ENCODE data around the gene NPHP1.
"Not testable (repeated sequence)": the region's sequence is repeated elsewhere in the genome, so short reads cannot be mapped to it uniquely, and the experiment has no call there.

The NPHP1 gene

DNA sequence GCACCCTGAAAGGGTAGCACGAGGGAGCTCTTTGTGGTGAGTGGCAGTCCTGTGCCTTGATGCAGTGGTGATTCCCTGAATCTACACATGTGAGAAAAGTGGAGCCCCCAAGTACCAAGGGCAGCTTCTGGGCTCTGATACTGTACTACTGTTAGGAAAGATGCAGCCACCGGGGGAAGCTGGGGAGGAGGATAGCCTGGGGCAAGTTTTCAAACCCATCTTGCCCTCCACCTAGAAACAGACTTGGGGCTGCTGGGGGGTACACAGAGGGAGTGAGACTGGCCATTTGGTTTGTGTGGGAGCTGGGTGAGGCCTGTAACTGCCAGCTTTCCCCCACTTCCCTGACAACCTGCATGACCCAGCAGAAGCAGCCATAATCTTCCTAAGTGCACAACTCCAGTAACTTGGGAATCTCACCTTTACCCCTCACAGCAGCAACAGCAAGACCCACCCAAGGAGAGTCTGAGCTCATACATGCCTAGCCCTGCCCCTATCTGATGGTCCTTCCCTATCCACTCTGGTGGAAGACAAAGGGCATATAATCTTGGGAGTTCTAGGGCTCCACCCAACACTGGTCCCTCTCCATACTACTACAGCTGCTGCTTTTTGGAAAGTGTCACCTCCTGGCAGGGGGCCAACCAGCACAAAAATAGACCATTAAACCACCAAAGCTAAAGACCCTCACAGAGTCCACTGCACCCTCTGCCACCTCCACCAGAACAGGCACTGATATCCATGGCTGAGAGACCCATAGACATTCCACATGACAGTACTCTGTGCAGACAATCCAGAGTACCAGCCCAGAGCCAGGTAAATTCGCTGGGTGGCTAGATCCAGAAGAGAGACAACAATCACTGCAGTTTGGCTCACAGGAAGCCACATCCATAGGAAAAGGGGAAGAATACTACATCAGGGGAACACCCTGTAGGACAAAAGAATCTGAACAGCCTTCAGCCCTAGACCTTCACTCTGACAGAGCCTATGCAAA is 97.4 kb downstream of the NPHP1 start:
- TF ChIP-seq GATA1 (IDR thresholded peaks at IDR 0.05; ENCODE audit: low read depth, low read length) (no peak), POLR2A (IDR thresholded peaks at IDR 0.05; ENCODE audit: low read length) (no peak)
- no peak for DNase-seq

DNA sequence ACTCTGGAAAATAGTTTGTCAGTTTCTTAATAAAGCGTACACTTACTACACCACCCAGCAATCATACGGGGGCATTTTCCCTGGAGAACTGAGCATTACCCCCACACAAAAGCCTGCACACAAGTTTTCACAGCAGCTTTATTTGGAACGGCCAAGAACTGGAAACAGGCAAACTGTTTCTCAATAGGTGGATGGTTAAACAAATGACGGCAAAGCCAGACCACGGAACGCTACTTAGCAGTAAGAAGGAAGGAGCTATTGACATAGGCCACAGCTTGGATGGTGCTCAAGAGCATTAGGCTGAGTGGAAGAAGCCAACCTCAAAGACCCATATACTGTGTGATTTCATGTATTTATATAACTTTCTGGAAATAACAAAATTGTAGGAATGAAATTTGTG is 98.2 kb downstream of the NPHP1 start:
- DNase-seq = no peak
- TF ChIP-seq POLR2A (IDR thresholded peaks at IDR 0.05; ENCODE audit: low read length) (no peak), GATA1 (IDR thresholded peaks at IDR 0.05; ENCODE audit: low read depth, low read length) (no peak)

DNA sequence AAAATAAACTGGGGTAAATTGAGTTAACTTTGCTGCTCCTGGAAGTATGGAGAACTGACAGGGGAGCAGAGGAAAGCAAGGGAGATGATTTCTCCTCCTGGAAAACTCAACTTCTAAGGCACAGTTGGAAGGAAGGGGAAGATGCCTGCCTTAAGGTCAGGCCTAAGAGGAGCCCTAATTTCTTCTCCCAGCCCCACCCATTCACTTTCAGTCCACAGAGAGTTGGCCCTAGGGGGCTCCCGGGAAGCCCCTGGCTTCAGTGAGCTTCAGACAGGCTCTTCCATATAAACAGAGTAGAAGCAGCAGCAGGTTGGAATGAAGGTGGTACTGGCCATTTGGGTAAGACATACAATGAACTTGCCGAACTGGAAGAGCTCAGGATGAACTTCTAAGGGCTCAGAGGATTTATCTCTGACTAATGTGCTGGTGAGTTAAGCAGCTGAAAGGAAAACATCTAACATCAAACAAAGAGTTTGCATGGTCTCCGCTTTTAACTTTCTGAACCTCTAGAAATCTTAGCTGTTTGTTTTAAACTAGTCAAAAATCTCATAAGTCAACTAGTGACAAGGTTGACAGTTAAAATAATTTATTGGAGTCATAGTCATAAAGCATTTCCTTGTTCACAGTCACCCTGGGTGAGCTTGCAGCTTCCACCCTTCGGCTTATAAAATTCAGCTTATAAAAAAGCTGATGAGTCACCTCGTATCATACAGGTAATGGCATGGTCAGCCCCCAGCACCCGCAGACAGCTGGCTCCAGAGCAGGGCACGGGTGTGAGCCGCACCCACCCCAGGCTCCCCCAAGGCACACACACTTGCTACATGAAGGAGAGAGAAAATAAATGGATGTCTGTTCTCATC is 99.0 kb downstream of the NPHP1 start:
- no peak for DNase-seq
- TF ChIP-seq GATA1 (IDR thresholded peaks at IDR 0.05; ENCODE audit: low read depth, low read length) = no peak
- TF ChIP-seq POLR2A (IDR thresholded peaks at IDR 0.05; ENCODE audit: low read length) = no peak

DNA sequence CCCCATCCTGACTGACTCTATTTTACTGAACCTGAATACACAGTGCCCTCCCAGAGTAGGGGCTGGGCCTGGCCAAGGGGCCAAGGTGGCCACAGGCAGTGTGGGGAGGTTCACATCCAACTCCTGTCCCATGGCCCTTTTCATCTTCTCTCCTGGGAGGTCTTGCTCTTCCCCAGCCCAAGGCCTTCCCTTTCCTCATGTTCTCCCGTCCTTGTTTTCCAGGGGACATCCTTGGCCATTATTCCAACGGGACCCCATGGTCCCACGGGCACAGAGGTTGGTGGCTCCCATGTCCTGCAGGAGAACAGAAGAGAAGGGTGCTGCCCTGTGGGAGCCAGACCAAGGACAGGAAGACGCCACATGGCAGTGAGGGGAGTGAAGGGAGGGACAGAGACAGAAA is 99.6 kb downstream of the NPHP1 start:
- DNase-seq = no peak
- TF ChIP-seq POLR2A (IDR thresholded peaks at IDR 0.05; ENCODE audit: low read length) = no peak
- TF ChIP-seq GATA1 (IDR thresholded peaks at IDR 0.05; ENCODE audit: low read depth, low read length) = no peak

DNA sequence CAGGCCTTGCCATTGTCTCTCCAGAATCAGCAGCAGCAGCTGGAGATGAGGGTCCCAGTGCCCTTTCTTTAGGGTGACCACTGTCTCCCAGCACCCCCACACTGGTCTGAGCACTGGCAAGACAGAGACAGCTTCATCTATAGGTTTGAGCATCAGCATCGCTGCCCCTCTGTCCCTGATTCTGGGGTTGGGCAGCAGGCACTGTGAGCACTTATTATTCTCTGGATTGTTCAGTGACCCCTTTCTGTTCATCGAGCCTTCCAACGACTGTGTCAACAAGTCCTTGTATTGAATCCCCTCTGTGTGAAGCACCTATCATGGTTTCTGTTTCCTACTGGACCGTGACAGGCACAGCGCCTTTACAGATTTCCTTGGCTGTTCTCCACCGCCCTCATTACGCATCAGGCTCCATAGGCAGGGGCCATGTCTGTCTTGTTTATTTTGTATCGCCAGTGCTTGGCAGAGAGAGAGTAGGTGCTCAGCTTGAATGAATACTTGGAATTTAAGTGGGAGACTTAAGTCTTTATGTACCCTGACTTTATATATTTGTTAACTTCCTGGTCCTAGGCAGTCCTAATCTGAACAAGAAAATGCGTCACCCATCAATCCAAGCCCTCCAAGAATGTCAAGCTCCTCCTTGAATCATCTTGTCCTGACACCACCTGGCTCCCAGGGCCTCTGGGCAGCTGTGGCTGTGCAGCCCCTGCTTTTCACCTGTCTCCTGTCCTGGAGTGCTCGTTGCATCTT is 100.6 kb downstream of the NPHP1 start:
- TF ChIP-seq GATA1 (IDR thresholded peaks at IDR 0.05; ENCODE audit: low read depth, low read length) (no peak), POLR2A (IDR thresholded peaks at IDR 0.05; ENCODE audit: low read length) (no peak)
- no peak for DNase-seq

DNA sequence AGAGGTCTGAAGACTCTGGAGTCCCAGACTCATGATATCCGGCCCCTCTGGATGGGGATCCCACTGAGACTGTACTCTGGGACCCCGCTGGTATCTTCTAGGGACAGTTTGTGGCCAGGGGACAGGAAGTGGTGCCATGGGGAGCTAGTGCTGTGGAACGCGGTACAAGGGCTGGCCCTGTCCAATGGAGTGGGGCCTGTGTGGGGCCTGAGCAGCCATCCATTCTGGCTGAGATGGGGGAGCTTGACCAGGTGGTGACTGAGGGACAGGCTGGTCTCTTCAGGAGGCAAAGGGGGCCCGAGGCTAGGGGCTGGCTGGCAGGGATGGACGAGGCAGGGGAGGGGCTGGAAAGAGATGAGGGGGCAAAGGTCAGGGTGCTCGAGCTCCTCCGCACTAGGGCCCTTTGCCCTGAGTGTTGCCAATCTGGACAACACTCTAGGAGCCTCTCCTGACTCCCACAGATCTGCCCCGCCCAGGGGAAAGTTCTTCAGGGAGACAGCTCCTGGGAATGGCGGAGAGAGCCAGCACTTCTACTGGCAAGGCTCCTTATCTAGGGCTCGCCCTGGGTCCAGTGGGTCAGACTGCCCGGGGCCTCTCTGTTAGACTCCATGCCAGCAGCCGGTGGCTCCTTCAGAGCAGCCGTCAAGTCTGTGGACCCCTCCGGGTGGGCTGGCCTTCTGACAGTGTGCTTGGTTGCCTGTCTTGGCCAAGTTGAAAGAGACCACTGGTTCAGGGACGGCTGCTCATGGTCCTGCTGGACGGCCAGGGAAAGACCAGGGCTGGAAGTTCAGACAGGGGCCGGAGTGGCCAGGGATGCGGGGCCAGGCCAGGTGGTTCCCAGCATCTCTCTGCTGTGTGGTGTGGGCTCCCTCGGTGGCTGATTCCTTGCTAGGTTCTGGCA is 101.5 kb downstream of the NPHP1 start:
- DNase-seq = no peak
- TF ChIP-seq POLR2A (IDR thresholded peaks at IDR 0.05; ENCODE audit: low read length) = no peak

DNA sequence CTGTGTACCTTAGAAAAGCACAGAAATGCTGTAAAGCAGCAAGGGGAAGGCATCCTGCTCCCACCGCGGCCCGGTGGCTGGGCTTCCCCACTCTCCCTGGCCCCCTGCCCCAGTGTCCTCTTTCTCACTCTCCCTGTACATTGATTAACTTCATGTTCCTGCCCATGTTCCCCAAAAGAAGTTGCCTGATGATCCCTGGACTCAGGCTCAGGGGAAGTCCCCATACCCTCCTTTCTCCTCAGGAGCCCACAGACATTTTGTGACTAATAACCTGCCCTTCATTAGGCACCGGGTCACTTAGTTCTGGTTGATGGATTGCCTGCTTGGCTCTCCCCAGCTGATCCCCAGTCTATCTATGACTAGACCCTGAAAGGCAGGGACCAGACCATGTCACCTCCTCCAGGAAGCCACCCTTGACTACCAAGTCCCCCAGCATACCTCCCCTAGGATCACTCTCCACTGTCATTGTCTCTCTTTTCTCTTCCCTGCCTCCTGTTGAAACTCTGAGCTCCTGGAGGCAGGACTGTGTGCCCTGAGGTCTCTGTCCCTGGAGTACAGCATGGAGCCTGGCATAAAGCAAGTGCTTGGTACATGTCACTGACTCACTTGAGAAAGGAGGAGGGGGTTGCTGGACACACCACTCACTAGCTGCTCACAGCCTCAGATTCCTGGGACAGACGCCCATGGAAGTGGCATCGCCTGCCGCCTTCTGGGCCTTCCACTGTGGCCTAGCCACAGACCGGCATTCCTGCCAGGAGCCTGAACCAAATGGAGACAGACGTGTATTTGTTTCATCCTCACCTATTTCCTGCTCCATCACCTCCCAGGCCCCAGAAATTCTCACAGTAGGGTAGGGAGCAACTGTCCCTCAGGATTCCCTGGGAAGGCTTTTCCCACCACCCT is 102.7 kb downstream of the NPHP1 start:
- TF ChIP-seq POLR2A (IDR thresholded peaks at IDR 0.05; ENCODE audit: low read length) (no peak), GATA1 (IDR thresholded peaks at IDR 0.05; ENCODE audit: low read depth, low read length) (no peak)
- DNase-seq = no peak

DNA sequence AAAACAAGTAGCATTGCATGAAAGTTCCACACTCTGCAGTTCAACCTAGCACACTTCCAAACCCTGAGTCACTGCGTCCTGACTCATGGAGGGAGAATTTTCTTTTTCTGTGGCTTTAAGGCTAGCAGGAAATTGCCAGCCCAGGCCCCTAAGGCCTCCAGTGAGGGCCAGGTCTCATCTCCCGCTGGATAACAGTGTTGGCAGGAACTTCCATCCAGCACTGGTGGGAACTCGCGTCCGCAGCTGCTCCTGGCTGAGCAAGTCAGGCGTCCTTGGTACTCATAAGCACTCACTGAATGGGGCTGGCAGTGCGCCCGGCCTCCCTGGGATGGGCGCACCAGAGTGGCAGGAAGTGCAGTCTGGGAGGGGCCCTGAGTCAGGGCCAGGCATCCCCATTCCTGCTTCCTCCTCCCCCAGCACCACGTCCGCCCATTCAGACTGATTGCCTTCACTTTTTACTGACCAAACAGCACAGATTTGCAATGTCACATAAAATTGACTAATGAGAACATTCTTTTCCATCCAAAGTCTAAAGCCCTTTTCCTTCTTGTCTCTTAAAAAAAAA is 103.5 kb downstream of the NPHP1 start:
- DNase-seq = no peak

DNA sequence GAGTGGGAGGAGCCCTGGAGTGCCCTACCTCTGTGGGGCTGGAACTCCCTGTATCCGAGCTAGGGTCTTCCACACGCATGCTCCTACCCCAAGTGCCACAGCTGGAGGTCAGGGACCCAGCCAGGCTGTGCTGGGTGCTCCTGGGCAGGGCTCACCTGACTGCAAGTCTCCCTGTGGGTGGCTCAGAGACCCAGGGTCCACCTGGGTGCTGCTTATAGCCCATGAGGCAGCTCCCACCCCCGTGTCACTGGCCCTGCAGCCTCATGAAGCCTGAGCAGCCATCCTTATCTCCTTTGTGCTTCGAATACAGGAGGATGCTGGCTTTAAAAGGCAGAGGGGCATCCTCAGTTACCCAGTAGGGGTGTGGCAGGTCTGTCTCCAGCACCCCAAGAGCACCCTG is 103.9 kb downstream of the NPHP1 start:
- DNase-seq = not testable (repeated sequence)

More for the DNA sequence above, 103.5 kb downstream of the NPHP1 start:
- no peak for TF ChIP-seq GATA1 (IDR thresholded peaks at IDR 0.05; ENCODE audit: low read depth, low read length)
- no peak for TF ChIP-seq POLR2A (IDR thresholded peaks at IDR 0.05; ENCODE audit: low read length)

DNA sequence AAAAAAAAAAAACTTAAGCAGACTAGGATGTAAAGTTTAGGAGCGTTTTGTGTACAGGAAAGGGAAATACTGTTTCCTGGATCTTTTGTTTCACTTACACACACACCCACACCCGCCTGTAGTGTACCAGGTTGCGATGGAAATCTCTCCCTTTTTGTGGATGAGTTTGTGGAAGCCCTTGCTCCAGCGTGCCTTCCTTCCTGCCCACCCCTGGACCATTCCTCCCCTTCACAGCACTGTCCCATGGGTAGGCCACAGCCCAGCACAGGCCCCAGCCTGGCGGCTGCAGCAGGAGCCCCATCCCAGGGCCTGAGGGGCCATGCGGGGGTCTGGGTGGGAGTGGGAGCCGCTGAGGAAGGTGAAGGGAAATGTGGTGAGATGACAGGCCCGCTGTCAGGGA is 104.3 kb downstream of the NPHP1 start:
- no peak for DNase-seq

DNA sequence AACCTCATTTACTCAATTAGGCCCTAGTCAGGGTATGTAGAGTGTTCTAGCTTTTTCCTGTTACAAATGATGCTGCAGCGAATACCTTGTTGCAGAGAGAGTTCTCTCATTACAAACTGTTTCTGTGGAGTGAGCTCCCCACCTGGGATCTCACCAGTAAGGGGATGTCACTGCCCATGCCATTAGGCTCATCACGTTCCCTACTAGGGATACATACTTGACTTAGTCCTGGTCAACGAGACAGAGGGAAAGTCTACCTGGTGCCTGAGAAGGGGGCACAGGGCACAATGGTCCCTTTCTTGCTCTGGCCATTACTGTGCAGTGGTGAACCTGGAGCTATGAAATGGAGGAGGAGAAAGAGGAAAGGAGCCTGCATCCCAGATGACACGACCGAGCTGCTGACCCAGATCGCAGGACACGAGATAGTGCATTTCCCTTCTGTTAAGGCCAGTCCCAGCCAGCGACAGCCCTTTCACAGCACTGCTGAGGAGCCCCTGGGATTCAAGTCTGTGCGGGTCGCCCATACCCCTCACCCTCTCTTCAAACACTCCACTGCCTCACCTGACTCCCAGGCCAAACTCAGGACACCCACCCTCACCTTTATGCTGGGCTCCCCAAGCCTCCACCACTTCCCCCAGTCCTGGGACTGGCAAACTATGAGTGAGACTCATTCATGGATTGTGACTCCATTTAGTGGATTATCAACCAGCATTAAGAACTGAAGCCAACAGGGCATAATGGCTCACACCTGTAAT is 105.2 kb downstream of the NPHP1 start:
- DNase-seq = no peak
- TF ChIP-seq GATA1 (IDR thresholded peaks at IDR 0.05; ENCODE audit: low read depth, low read length) (no peak), POLR2A (IDR thresholded peaks at IDR 0.05; ENCODE audit: low read length) (no peak)

More for the DNA sequence above, 104.3 kb downstream of the NPHP1 start:
- TF ChIP-seq GATA1 (IDR thresholded peaks at IDR 0.05; ENCODE audit: low read depth, low read length) (no peak), POLR2A (IDR thresholded peaks at IDR 0.05; ENCODE audit: low read length) (no peak)

Measured in erythroblast (primary cell).